IMR-90 (cell line): Measurements from ENCODE around the gene FNDC10. TPM values are rescaled to one million over a fixed set of nuclear protein-coding genes. Genes with fewer than 3 reads are reported as not detected.

ENCODE experiments used
- ATAC-seq: fragments of 200-7000 bp; cut with Tn5 transposase; 2 replicates; pipeline ENCODE4 v1.9.1; 2020; ENCODE audit warnings: low read depth, mild to moderate bottlenecking, moderate library complexity
- BruUV-seq: library from RNA; stranded (reverse); fragments of 400-500 nt; replicated peaks from 2 replicates; lab custom pipeline; 2021; lab: Mats Ljungman, UMichigan
- CTCF ChIA-PET: fragments of 300-600 bp; formaldehyde crosslinking; extraction: SDS; loops from one replicate; lab custom pipeline; 2021; ENCODE audit warnings: antibody characterized with exemption; lab: Yijun Ruan, JAX
- POLR2A ChIA-PET: fragments of 300-600 bp; sonication (Branson Sonifier 250); formaldehyde crosslinking; loops from one replicate; lab custom pipeline; 2022; ENCODE audit warnings: antibody characterized with exemption; ENCODE audit not compliant: unreplicated experiment; lab: Charles Lee
- DNase-seq: peaks from one replicate; pipeline ENCODE4 v3.0.0; 2013
- H2AFZ ChIP-seq: replicated peaks from 2 replicates; pipeline ENCODE3; 2013; ENCODE audit warnings: low read length, mild to moderate bottlenecking; ENCODE audit not compliant: poor library complexity
- H2AK5ac ChIP-seq: 2 replicates; pipeline ENCODE4 v1.6.1; 2013; ENCODE audit warnings: low read depth, low read length, inconsistent platforms
- H2AK9ac ChIP-seq: replicated peaks from 2 replicates; pipeline ENCODE3; 2013; ENCODE audit warnings: mild to moderate bottlenecking, low read depth, low read length, moderate library complexity; ENCODE audit not compliant: poor library complexity
- H2BK120ac ChIP-seq: 2 replicates; pipeline ENCODE4 v1.6.1; 2013; ENCODE audit warnings: low read depth, low read length, inconsistent platforms
- H2BK15ac ChIP-seq: 3 replicates; pipeline ENCODE4 v1.6.1; 2013; ENCODE audit warnings: low read depth, low read length, inconsistent platforms
- H2BK20ac ChIP-seq: 2 replicates; pipeline ENCODE4 v1.6.1; 2013; ENCODE audit warnings: low read depth, mild to moderate bottlenecking, inconsistent platforms, low read length, moderate library complexity
- H2BK5ac ChIP-seq: 2 replicates; pipeline ENCODE4 v1.6.1; 2013; ENCODE audit warnings: mild to moderate bottlenecking, low read depth, low read length, inconsistent platforms; ENCODE audit not compliant: poor library complexity, severe bottlenecking
- H3K14ac ChIP-seq: replicated peaks from 2 replicates; pipeline ENCODE4 v1.6.1; 2013; ENCODE audit warnings: low read depth, low read length, inconsistent platforms
- H3K18ac ChIP-seq: 2 replicates; pipeline ENCODE4 v1.6.1; 2013; ENCODE audit warnings: low read depth, low read length, control low read depth
- H3K23ac ChIP-seq: 2 replicates; pipeline ENCODE4 v1.6.1; 2013; ENCODE audit warnings: low read depth, low read length, inconsistent platforms
- H3K27ac ChIP-seq: 2 replicates; pipeline ENCODE4 v1.5.1; 2013; ENCODE audit warnings: mild to moderate bottlenecking, control low read depth, low read length; ENCODE audit not compliant: insufficient read depth
- H3K27me3 ChIP-seq: 2 replicates; pipeline ENCODE4 v1.6.1; 2013; ENCODE audit warnings: low read length; ENCODE audit not compliant: control insufficient read depth, insufficient read depth
- H3K36me3 ChIP-seq: 2 replicates; pipeline ENCODE4 v1.6.1; 2013; ENCODE audit warnings: low read length, mixed read lengths; ENCODE audit not compliant: control insufficient read depth, insufficient read depth
- H3K4ac ChIP-seq: 2 replicates; pipeline ENCODE4 v1.6.1; 2013; ENCODE audit warnings: low read depth, low read length, inconsistent platforms
- H3K4me1 ChIP-seq: 2 replicates; pipeline ENCODE4 v1.6.1; 2013; ENCODE audit warnings: low read length, mixed read lengths; ENCODE audit not compliant: control insufficient read depth, insufficient read depth
- H3K4me2 ChIP-seq: 2 replicates; pipeline ENCODE4 v1.6.1; 2013; ENCODE audit warnings: low read depth, mild to moderate bottlenecking, control low read depth, low read length, moderate library complexity
- H3K4me3 ChIP-seq: 2 replicates; pipeline ENCODE4 v1.5.1; 2013; ENCODE audit warnings: low read depth, mild to moderate bottlenecking, control low read depth, low read length, moderate library complexity; ENCODE audit not compliant: insufficient read depth
- H3K56ac ChIP-seq: 2 replicates; pipeline ENCODE4 v1.6.1; 2013; ENCODE audit warnings: low read length, inconsistent platforms; ENCODE audit not compliant: insufficient read depth; ENCODE audit errors: extremely low read depth
- H3K79me1 ChIP-seq, 2 experiments: 2 replicates each; pipeline ENCODE4 v1.6.1; 2013; ENCODE audit warnings: low read length in 2 of 2, inconsistent platforms in 1 of 2, low read depth in 1 of 2
- H3K9ac ChIP-seq: 2 replicates; pipeline ENCODE4 v1.6.1; 2013; ENCODE audit warnings: low read depth, low read length, control low read depth
- H3K9me1 ChIP-seq: 2 replicates; pipeline ENCODE4 v1.6.1; 2013; ENCODE audit warnings: low read length, inconsistent platforms; ENCODE audit not compliant: insufficient read depth
- H3K9me3 ChIP-seq: 2 replicates; pipeline ENCODE4 v1.6.1; 2013; ENCODE audit warnings: low read length; ENCODE audit not compliant: control insufficient read depth, insufficient read depth
- H4K20me1 ChIP-seq: 2 replicates; pipeline ENCODE4 v1.6.1; 2013; ENCODE audit warnings: low read length, inconsistent platforms; ENCODE audit not compliant: insufficient read depth
- H4K5ac ChIP-seq: 2 replicates; pipeline ENCODE4 v1.6.1; 2013; ENCODE audit warnings: mild to moderate bottlenecking, low read depth, low read length, control low read depth
- H4K8ac ChIP-seq, 2 experiments: 2 replicates each; pipeline ENCODE4 v1.6.1; 2013; ENCODE audit warnings: low read depth in 2 of 2, low read length in 2 of 2, control low read depth in 1 of 2, inconsistent platforms in 1 of 2
- H4K91ac ChIP-seq: 2 replicates; pipeline ENCODE4 v1.6.1; 2013; ENCODE audit warnings: low read depth, low read length, inconsistent platforms; ENCODE audit not compliant: insufficient read depth
- POLR2A ChIP-seq: IDR thresholded peaks from 2 replicates; pipeline ENCODE4 v1.6.1; 2012; ENCODE audit warnings: mild to moderate bottlenecking, low read depth, low read length
- WGBS, 2 experiments: methylation state at CpG; one replicate each; pipeline versions ENCODE4 v1.1.5 to v1.1.7; 2013; ENCODE audit warnings: missing lambda C conversion rate in 2 of 2; ENCODE audit not compliant: insufficient read length in 1 of 2; ENCODE audit errors: extremely low coverage in 2 of 2; 5-methylcytosine and 5-hydroxymethylcytosine counted together
- dilution Hi-C: fragments of 300-500 bp; cut with HindIII; formaldehyde crosslinking; loops from one replicate; pipeline ENCODE4 v1.14.3; 2018; ENCODE audit warnings: low sequenced_read_pairs; ENCODE audit not compliant: unreplicated experiment
- in situ Hi-C: fragments of 300-500 bp; cut with MboI; formaldehyde crosslinking; loops from 3 replicates; pipeline ENCODE4 v1.14.3; 2019; ENCODE audit warnings: low sequenced_read_pairs, inconsistent platforms, mixed read lengths
- intact Hi-C: fragments of 100-400 bp; cut with micrococcal nuclease; formaldehyde crosslinking; loops from 2 replicates; pipeline ENCODE4 v1.10.0; 2022
- polyA plus RNA-seq, 3 experiments: library from polyadenylated mRNA; depleted of rRNA; stranded (reverse); fragments of >200 nt; gene quantifications; 2 replicates each; pipeline ENCODE4 v1.2.3, GENCODE V29; 2012; ENCODE audit warnings: low replicate concordance in 1 of 3
- total RNA-seq: library from RNA; depleted of rRNA; stranded (reverse); fragments of >200 nt; gene quantifications from 2 replicates; pipeline ENCODE4 v1.2.3, GENCODE V29; 2012

FNDC10 gene
- total and polyA plus RNA-seq, 2 of the 4 experiments (the other 2 are of a cell fraction): 0.36 to 5.8 TPM

DNA sequence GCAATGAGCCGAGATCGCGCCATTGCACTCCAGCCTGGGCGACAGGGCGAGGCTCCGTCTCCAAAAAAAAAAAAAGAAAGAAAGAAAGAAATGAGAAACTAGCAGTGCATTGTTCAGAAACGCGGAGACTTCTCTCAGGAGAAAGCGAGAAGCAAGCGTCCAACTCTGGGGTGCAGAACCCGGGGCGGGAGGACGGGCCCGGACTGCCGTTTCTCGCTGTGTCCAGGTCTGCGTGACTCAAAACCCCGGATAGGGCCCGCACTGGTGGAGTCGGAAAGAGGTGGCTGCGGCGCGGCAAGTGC, 15.0 kb upstream of the FNDC10 start:
- no peak overlapping the region for H2BK120ac ChIP-seq
- no peak overlapping the region for H4K5ac ChIP-seq
- ATAC-seq (no peak), DNase-seq (no peak)
- in situ Hi-C loops: no loop called here
- H3K9me1 ChIP-seq: peaks cover 11% of the 10 kb centered on the region; the same call in 1 of the 2 replicates
- no peak overlapping the region; a peak in 1 of 4 replicates for H4K8ac ChIP-seq
- CTCF ChIA-PET: no interaction called here
- no TSS peak for BruUV-seq
- WGBS, 2 experiments: 0% methylated on average over 14 of the region's 23 CpGs; no CpG with 5 or more reads in 1 of the 2 experiments
- H3K4me3 ChIP-seq: peak overlapping the region; percentile 71
- 0 out of 2 replicates have a peak overlapping the region, but pooled peaks have one; percentile 20 for H2AK5ac ChIP-seq
- peak overlapping the region; percentile 90 for H2AFZ ChIP-seq
- intact Hi-C loops: loop anchor here (2.0 kb wide), 1 partner anchor 44 kb away; the partner anchor contains the start of gene CDK11B
- no peak overlapping the region for H3K56ac ChIP-seq
- peaks cover 36% of the 10 kb centered on the region for H4K20me1 ChIP-seq
- dilution Hi-C loops: no loop called here
- no peak overlapping the region for H3K23ac ChIP-seq
- H3K14ac ChIP-seq: 0 out of 2 replicates have a peak overlapping the region, but pooled peaks have one; percentile 8
- H2AK9ac ChIP-seq: peak overlapping the region; percentile 88
- no peak overlapping the region for H2BK20ac ChIP-seq
- POLR2A ChIA-PET: interaction anchor here (0.6 kb wide), 1 partner anchor 26 kb away, joined by 3 read pairs; no protein-coding TSS in a partner anchor
- peak overlapping the region; percentile 79 for H3K4me2 ChIP-seq
- H3K27ac ChIP-seq: peak overlapping the region; percentile 33; the same call in 1 of the 2 replicates
- no peaks in the 10 kb centered on the region for H3K9me3 ChIP-seq
- no peak overlapping the region for H4K91ac ChIP-seq
- peaks cover 7% of the 10 kb centered on the region for H3K4me1 ChIP-seq
- peaks cover 10% of the 10 kb centered on the region; the same call in 1 of the 2 replicates for H3K36me3 ChIP-seq
- no peak overlapping the region for H3K4ac ChIP-seq
- H3K9ac ChIP-seq: peak overlapping the region; percentile 54
- TF ChIP-seq POLR2A: no peak
- H2BK5ac ChIP-seq: no peak overlapping the region
- H3K79me1 ChIP-seq: peaks cover 19 to 48% of the 10 kb centered on the region in 2 experiments; a peak in 3 of 4 replicates
- H2BK15ac ChIP-seq: no peak overlapping the region
- H3K27me3 ChIP-seq: no peaks in the 10 kb centered on the region
- H3K18ac ChIP-seq: no peak overlapping the region
